ENCODE results near the gene UIMC1. TPM values are rescaled to one million over a fixed set of nuclear protein-coding genes. Genes with fewer than 3 reads are reported as not detected.

Gene UIMC1
- total and polyA plus RNA-seq, 2 donors (not counting 1 experiment from before 2014, with no cell fraction given): 49.2 to 98.1 TPM

GRCh38 chr5:177015156-177015555, 8.6 kb upstream of the UIMC1 start:
- no peaks in the 10 kb centered on the region for H3K27me3 ChIP-seq (replicated peaks in 1 of 4; ENCODE audit: control extremely low read depth in 1 of 4, control insufficient read depth in 3 of 4, insufficient read depth in 4 of 4, low read length in 3 of 4)
- Mint-ChIP-seq H3K4me1 (no peaks in the 10 kb centered on the region), H3K27me3 (no peaks in the 10 kb centered on the region), H3K4me3 (no peak overlapping the region), H3K27ac (no peak overlapping the region), H3K9me3 (ENCODE audit: insufficient read depth) (no peaks in the 10 kb centered on the region)
- no peak overlapping the region for H2AFZ ChIP-seq (ENCODE audit: insufficient read depth, low read depth, low read length, poor library complexity, severe bottlenecking)
- no peaks in the 10 kb centered on the region for H3K4me1 ChIP-seq (ENCODE audit: control insufficient read depth in 2 of 2, insufficient read depth in 2 of 2, low read length in 2 of 2)
- 100% methylated on average over 1 of the region's 4 CpGs for WGBS (ENCODE audit: insufficient coverage)
- intact Hi-C loops (cut with micrococcal nuclease): no loop called here
- H4K20me1 ChIP-seq (ENCODE audit: control insufficient read depth, insufficient read depth, low read length, poor library complexity, severe bottlenecking): no peaks in the 10 kb centered on the region
- H3K9me3 ChIP-seq (ENCODE audit: control extremely low read depth in 1 of 3, control insufficient read depth in 2 of 3, insufficient read depth in 1 of 3, low read length in 2 of 3): no peaks in the 10 kb centered on the region
- H3K79me2 ChIP-seq (ENCODE audit: control insufficient read depth, insufficient read depth, low read length): peaks cover 22% of the 10 kb centered on the region
- DNase-seq: no peak
- CTCF ChIA-PET: no interaction called here
- no peaks in the 10 kb centered on the region for H3K36me3 ChIP-seq (replicated peaks in 1 of 2; ENCODE audit: control extremely low read depth in 1 of 2, control insufficient read depth in 1 of 2, extremely low read depth in 1 of 2, insufficient read depth in 2 of 2, low read length in 1 of 2)
- no peak for TF ChIP-seq EZH2 (IDR thresholded peaks at IDR 0.05; ENCODE audit: borderline replicate concordance, insufficient read depth, low read depth, low read length, poor library complexity, severe bottlenecking)
- TF ChIP-seq, protein P1, sequence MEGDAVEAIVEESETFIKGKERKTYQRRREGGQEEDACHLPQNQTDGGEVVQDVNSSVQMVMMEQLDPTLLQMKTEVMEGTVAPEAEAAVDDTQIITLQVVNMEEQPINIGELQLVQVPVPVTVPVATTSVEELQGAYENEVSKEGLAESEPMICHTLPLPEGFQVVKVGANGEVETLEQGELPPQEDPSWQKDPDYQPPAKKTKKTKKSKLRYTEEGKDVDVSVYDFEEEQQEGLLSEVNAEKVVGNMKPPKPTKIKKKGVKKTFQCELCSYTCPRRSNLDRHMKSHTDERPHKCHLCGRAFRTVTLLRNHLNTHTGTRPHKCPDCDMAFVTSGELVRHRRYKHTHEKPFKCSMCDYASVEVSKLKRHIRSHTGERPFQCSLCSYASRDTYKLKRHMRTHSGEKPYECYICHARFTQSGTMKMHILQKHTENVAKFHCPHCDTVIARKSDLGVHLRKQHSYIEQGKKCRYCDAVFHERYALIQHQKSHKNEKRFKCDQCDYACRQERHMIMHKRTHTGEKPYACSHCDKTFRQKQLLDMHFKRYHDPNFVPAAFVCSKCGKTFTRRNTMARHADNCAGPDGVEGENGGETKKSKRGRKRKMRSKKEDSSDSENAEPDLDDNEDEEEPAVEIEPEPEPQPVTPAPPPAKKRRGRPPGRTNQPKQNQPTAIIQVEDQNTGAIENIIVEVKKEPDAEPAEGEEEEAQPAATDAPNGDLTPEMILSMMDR (IDR thresholded peaks at IDR 0.05): no peak
- no peak for ATAC-seq (ENCODE audit: low read depth)
- no peak overlapping the region for H3K4me2 ChIP-seq (replicated peaks; ENCODE audit: low read depth, low read length, poor library complexity, severe bottlenecking)
- H3K4me3 ChIP-seq (ENCODE audit: control extremely low read depth in 1 of 5, extremely low read depth in 1 of 5, insufficient read depth in 1 of 5, low read depth in 2 of 5, low read length in 4 of 5): no peak overlapping the region
- no peak overlapping the region for H3K9ac ChIP-seq (ENCODE audit: low read length)
- H3K27ac ChIP-seq (ENCODE audit: low read length in 2 of 2): no peak overlapping the region
- POLR2A ChIA-PET: no interaction called here

GRCh38 chr5:177010153-177010552, 3.6 kb upstream of the UIMC1 start:
- H3K4me2 ChIP-seq (replicated peaks; ENCODE audit: low read depth, low read length, poor library complexity, severe bottlenecking): no peak overlapping the region
- H3K9me3 ChIP-seq (ENCODE audit: control extremely low read depth in 1 of 3, control insufficient read depth in 2 of 3, insufficient read depth in 1 of 3, low read length in 2 of 3): peaks cover 0 to 7% (median 0%) of the 10 kb centered on the region in 3 donors
- ATAC-seq (ENCODE audit: low read depth) (no peak), DNase-seq (no peak)
- ChIA-PET POLR2A (no interaction called here), CTCF (no interaction called here)
- H3K36me3 ChIP-seq (replicated peaks in 1 of 2; ENCODE audit: control extremely low read depth in 1 of 2, control insufficient read depth in 1 of 2, extremely low read depth in 1 of 2, insufficient read depth in 2 of 2, low read length in 1 of 2): no peaks in the 10 kb centered on the region
- peaks cover 11% of the 10 kb centered on the region for H3K4me1 Mint-ChIP-seq
- no peak overlapping the region for H3K9ac ChIP-seq (ENCODE audit: low read length)
- intact Hi-C loops (cut with micrococcal nuclease): no loop called here
- TF ChIP-seq, protein P1 (IDR thresholded peaks at IDR 0.05): no peak
- TF ChIP-seq EZH2 (IDR thresholded peaks at IDR 0.05; ENCODE audit: borderline replicate concordance, insufficient read depth, low read depth, low read length, poor library complexity, severe bottlenecking): no peak
- H3K27ac ChIP-seq (ENCODE audit: low read length in 2 of 2): no peak overlapping the region
- no peak overlapping the region for H3K4me3 Mint-ChIP-seq
- H3K27me3 ChIP-seq (replicated peaks in 1 of 4; ENCODE audit: control extremely low read depth in 1 of 4, control insufficient read depth in 3 of 4, insufficient read depth in 4 of 4, low read length in 3 of 4): no peaks in the 10 kb centered on the region
- WGBS (ENCODE audit: insufficient coverage): no CpG with 5 or more reads among the region's 4 CpGs
- H3K27me3 Mint-ChIP-seq: no peaks in the 10 kb centered on the region
- H2AFZ ChIP-seq (ENCODE audit: insufficient read depth, low read depth, low read length, poor library complexity, severe bottlenecking): no peak overlapping the region
- H3K27ac Mint-ChIP-seq: no peak overlapping the region
- H3K79me2 ChIP-seq (ENCODE audit: control insufficient read depth, insufficient read depth, low read length): peaks cover 33% of the 10 kb centered on the region
- peaks cover 3 to 14% of the 10 kb centered on the region in 2 donors for H3K4me1 ChIP-seq (ENCODE audit: control insufficient read depth in 2 of 2, insufficient read depth in 2 of 2, low read length in 2 of 2)
- no peaks in the 10 kb centered on the region for H3K9me3 Mint-ChIP-seq (ENCODE audit: insufficient read depth)
- H4K20me1 ChIP-seq (ENCODE audit: control insufficient read depth, insufficient read depth, low read length, poor library complexity, severe bottlenecking): peaks cover 9% of the 10 kb centered on the region
- no peak overlapping the region for H3K4me3 ChIP-seq (ENCODE audit: control extremely low read depth in 1 of 5, extremely low read depth in 1 of 5, insufficient read depth in 1 of 5, low read depth in 2 of 5, low read length in 4 of 5)

All from B cell (primary cell).